HEK293 (cell line): ENCODE data around the gene RPRD2.

Experiments used
- CTCF ChIA-PET: fragments of 350-600 bp; formaldehyde crosslinking; extraction: SDS; loops from one replicate; lab custom pipeline; 2021; ENCODE audit warnings: antibody characterized with exemption; lab: Yijun Ruan, JAX
- POLR2A ChIA-PET: fragments of 300-600 bp; formaldehyde crosslinking; extraction: SDS; loops from one replicate; lab custom pipeline; 2020; ENCODE audit warnings: antibody characterized with exemption, inconsistent platforms; lab: Yijun Ruan, JAX
- H3K27ac ChIP-seq: fragments of 200-500 bp; sonication (Bioruptor generic); 2 replicates; pipeline ENCODE4 v1.5.1; 2014; ENCODE audit warnings: low read depth, low read length, control low read depth, inconsistent platforms; ENCODE audit errors: extremely low read depth
- H3K36me3 ChIP-seq, 2 experiments: fragments of 200-500 bp in 1 of 2; sonication (Bioruptor generic) in 1 of 2; 1 replicate in 1 of 2; 2 replicates in 1 of 2; pipeline ENCODE4 v1.5.1; 2014 to 2017; ENCODE audit warnings: inconsistent platforms in 2 of 2, low read length in 2 of 2; ENCODE audit not compliant: control insufficient read depth in 2 of 2, insufficient read depth in 1 of 2
- H3K4me1 ChIP-seq: fragments of 200-500 bp; sonication (Bioruptor generic); 2 replicates; pipeline ENCODE4 v1.5.1; 2014; ENCODE audit warnings: mild to moderate bottlenecking, low read length, inconsistent platforms; ENCODE audit not compliant: control insufficient read depth, insufficient read depth
- H3K4me3 ChIP-seq: 2 replicates; pipeline ENCODE4 v1.5.1; 2011; ENCODE audit warnings: low read depth, mild to moderate bottlenecking, control low read depth, low read length, moderate library complexity
- H3K9me3 ChIP-seq: fragments of 200-500 bp; sonication (Bioruptor generic); 2 replicates; pipeline ENCODE4 v1.5.1; 2014; ENCODE audit warnings: low read depth, low read length, inconsistent platforms; ENCODE audit not compliant: control insufficient read depth, insufficient read depth
- BCL11A ChIP-seq: fragments of 450-650 bp; formaldehyde crosslinking; IDR thresholded peaks from 2 replicates; pipeline ENCODE4 v1.5.1; 2016; ENCODE audit warnings: low read depth, missing biosample characterization, missing genetic modification characterization
- GLI2 ChIP-seq: fragments of 450-650 bp; formaldehyde crosslinking; IDR thresholded peaks from 2 replicates; pipeline ENCODE4; 2017; ENCODE audit warnings: missing biosample characterization, missing genetic modification characterization, low read depth, borderline replicate concordance
- RBAK ChIP-seq: fragments of 450-650 bp; formaldehyde crosslinking; IDR thresholded peaks from 2 replicates; pipeline ENCODE4 v1.5.1; 2016; ENCODE audit warnings: missing biosample characterization, missing genetic modification characterization
- ZBTB48 ChIP-seq: fragments of 450-650 bp; formaldehyde crosslinking; IDR thresholded peaks from 2 replicates; pipeline ENCODE4 v1.5.1; 2016; ENCODE audit warnings: missing biosample characterization, missing genetic modification characterization
- ZEB2 ChIP-seq: fragments of 450-650 bp; formaldehyde crosslinking; IDR thresholded peaks from 2 replicates; pipeline ENCODE4 v1.5.1; 2016; ENCODE audit warnings: missing biosample characterization, missing genetic modification characterization
- ZFP3 ChIP-seq: fragments of 450-650 bp; formaldehyde crosslinking; IDR thresholded peaks from 2 replicates; pipeline ENCODE4 v1.5.1; 2016; ENCODE audit warnings: low read depth, missing biosample characterization, missing genetic modification characterization
- ZNF138 ChIP-seq: fragments of 450-650 bp; formaldehyde crosslinking; IDR thresholded peaks from 2 replicates; pipeline ENCODE4 v1.5.1; 2016; ENCODE audit warnings: missing biosample characterization, missing genetic modification characterization, borderline replicate concordance
- ZNF248 ChIP-seq: fragments of 450-650 bp; formaldehyde crosslinking; IDR thresholded peaks from 2 replicates; pipeline ENCODE4 v1.5.1; 2017; ENCODE audit warnings: missing biosample characterization, missing genetic modification characterization
- ZNF341 ChIP-seq: fragments of 450-650 bp; formaldehyde crosslinking; IDR thresholded peaks from 2 replicates; pipeline ENCODE4; 2016; ENCODE audit warnings: low read depth, missing biosample characterization, missing genetic modification characterization
- ZNF529 ChIP-seq: fragments of 450-650 bp; formaldehyde crosslinking; IDR thresholded peaks from 2 replicates; pipeline ENCODE4 v1.5.1; 2017; ENCODE audit warnings: missing genetic modification characterization, missing biosample characterization; ENCODE audit not compliant: insufficient replicate concordance
- ZNF548 ChIP-seq: fragments of 450-650 bp; formaldehyde crosslinking; IDR thresholded peaks from 2 replicates; pipeline ENCODE4 v1.5.1; 2016; ENCODE audit warnings: missing biosample characterization, missing genetic modification characterization
- ZNF560 ChIP-seq: fragments of 450-650 bp; formaldehyde crosslinking; IDR thresholded peaks from 2 replicates; pipeline ENCODE4 v1.5.1; 2017; ENCODE audit warnings: missing biosample characterization, missing genetic modification characterization, borderline replicate concordance
- ZNF660 ChIP-seq: fragments of 450-650 bp; IDR thresholded peaks from 2 replicates; pipeline ENCODE4 v1.5.1; 2018; ENCODE audit warnings: missing biosample characterization, mild to moderate bottlenecking, missing genetic modification characterization
- ZNF670 ChIP-seq: fragments of 450-650 bp; formaldehyde crosslinking; IDR thresholded peaks from 2 replicates; pipeline ENCODE4 v1.5.1; 2016; ENCODE audit warnings: missing biosample characterization, missing genetic modification characterization, low read depth
- ZNF777 ChIP-seq: fragments of 450-650 bp; formaldehyde crosslinking; IDR thresholded peaks from 2 replicates; pipeline ENCODE4 v1.5.1; 2017; ENCODE audit warnings: missing biosample characterization, missing genetic modification characterization, borderline replicate concordance
- ZSCAN30 ChIP-seq: fragments of 450-650 bp; IDR thresholded peaks from 2 replicates; pipeline ENCODE4 v1.5.1; 2018; ENCODE audit warnings: missing biosample characterization, mild to moderate bottlenecking, missing genetic modification characterization, moderate library complexity
- TF ChIP-seq, protein P1 (sequence below): fragments of 450-650 bp; formaldehyde crosslinking; IDR thresholded peaks from 2 replicates; pipeline ENCODE4 v1.5.1; 2016; ENCODE audit warnings: missing biosample characterization, missing genetic modification characterization
- TF ChIP-seq, protein P2 (sequence below): fragments of 450-650 bp; formaldehyde crosslinking; IDR thresholded peaks from 2 replicates; pipeline ENCODE4 v1.5.1; 2016; ENCODE audit warnings: missing biosample characterization, missing genetic modification characterization, borderline replicate concordance
- TF ChIP-seq, protein P3 (sequence below): fragments of 450-650 bp; formaldehyde crosslinking; IDR thresholded peaks from 2 replicates; pipeline ENCODE4 v1.5.1; 2016; ENCODE audit warnings: missing biosample characterization, missing genetic modification characterization
- TF ChIP-seq, protein P4 (sequence below): fragments of 450-650 bp; formaldehyde crosslinking; IDR thresholded peaks from 2 replicates; pipeline ENCODE4 v1.5.1; 2016; ENCODE audit warnings: missing biosample characterization, missing genetic modification characterization, low read depth
- TF ChIP-seq, protein P5 (sequence below): fragments of 450-650 bp; formaldehyde crosslinking; IDR thresholded peaks from 2 replicates; pipeline ENCODE4 v1.5.1; 2017; ENCODE audit warnings: missing biosample characterization, missing genetic modification characterization

The RPRD2 gene

DNA sequence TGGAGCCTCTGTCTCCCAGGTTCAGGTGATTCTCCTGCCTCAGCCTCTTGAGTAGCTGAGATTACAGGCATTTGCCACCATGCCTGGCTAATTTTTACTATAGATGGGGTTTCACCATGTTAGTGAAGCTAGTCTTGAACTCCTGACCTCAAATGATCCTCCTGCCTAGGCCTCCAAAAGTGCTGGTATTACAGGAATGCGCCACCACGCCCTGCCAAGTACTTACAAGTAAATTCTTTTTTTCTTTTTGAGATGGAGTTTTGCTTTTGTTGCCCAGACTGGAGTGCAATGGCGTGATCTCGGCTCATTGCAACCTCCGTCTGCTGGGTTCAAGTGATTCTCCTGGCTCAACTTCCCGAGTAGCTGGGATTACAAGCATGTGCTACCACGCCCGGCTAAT, 42.5 kb downstream of the RPRD2 start:
- no peak overlapping the region for H3K27ac ChIP-seq
- H3K36me3 ChIP-seq = no peaks in the 10 kb centered on the region
- TF ChIP-seq, protein P1, sequence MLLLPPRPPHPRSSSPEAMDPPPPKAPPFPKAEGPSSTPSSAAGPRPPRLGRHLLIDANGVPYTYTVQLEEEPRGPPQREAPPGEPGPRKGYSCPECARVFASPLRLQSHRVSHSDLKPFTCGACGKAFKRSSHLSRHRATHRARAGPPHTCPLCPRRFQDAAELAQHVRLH (tag by site-specific recombination) = no peak
- TF ChIP-seq ZNF341 (tag by site-specific recombination) = peak; percentile 17; the same call in 1 of the 2 replicates
- ChIA-PET POLR2A (no interaction called here), CTCF (no interaction called here)
- no peak overlapping the region for H3K4me3 ChIP-seq
- H3K4me1 ChIP-seq = peaks cover 2% of the 10 kb centered on the region; the same call in 1 of the 2 replicates
- H3K9me3 ChIP-seq = no peaks in the 10 kb centered on the region

DNA sequence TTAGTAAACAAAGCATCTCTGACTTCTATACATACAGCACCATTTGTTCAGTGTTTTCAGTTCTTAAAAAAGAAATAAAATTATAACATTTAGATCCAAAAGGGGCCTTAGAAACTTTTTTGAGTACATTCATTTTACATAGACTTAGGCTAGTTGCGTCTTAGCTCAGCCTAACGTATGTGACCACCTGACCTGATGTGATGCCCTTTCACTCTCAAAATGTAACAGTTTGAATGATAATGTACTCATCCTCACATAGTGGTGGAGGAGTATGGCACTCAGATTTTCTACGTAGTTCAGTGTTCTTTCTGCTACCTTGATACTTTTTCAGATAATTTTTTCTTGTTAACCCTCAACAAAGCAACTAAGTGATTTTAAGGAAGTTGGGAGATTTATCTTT, 43.4 kb downstream of the RPRD2 start:
- Histone ChIP-seq H3K27ac (no peak overlapping the region), H3K36me3 (no peaks in the 10 kb centered on the region), H3K4me3 (no peak overlapping the region), H3K9me3 (no peaks in the 10 kb centered on the region), H3K4me1 (peaks cover 2% of the 10 kb centered on the region; the same call in 1 of the 2 replicates)
- ChIA-PET POLR2A (no interaction called here), CTCF (no interaction called here)
- TF ChIP-seq ZNF548 (tag by site-specific recombination) = no peak
- TF ChIP-seq, protein P2, sequence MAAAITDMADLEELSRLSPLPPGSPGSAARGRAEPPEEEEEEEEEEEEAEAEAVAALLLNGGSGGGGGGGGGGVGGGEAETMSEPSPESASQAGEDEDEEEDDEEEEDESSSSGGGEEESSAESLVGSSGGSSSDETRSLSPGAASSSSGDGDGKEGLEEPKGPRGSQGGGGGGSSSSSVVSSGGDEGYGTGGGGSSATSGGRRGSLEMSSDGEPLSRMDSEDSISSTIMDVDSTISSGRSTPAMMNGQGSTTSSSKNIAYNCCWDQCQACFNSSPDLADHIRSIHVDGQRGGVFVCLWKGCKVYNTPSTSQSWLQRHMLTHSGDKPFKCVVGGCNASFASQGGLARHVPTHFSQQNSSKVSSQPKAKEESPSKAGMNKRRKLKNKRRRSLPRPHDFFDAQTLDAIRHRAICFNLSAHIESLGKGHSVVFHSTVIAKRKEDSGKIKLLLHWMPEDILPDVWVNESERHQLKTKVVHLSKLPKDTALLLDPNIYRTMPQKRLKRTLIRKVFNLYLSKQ (tag by site-specific recombination) = no peak
- TF ChIP-seq ZEB2 (tag by site-specific recombination) = no peak
- TF ChIP-seq GLI2 (tag by site-specific recombination) = no peak
- no peak for TF ChIP-seq ZSCAN30 (tag by site-specific recombination)
- TF ChIP-seq ZNF560 (tag by site-specific recombination) = no peak
- TF ChIP-seq ZNF248 (tag by site-specific recombination) = no peak
- no peak for TF ChIP-seq ZBTB48 (tag by site-specific recombination)
- no peak for TF ChIP-seq ZNF670 (tag by site-specific recombination)
- TF ChIP-seq RBAK (tag by site-specific recombination) = no peak
- TF ChIP-seq, protein P3, sequence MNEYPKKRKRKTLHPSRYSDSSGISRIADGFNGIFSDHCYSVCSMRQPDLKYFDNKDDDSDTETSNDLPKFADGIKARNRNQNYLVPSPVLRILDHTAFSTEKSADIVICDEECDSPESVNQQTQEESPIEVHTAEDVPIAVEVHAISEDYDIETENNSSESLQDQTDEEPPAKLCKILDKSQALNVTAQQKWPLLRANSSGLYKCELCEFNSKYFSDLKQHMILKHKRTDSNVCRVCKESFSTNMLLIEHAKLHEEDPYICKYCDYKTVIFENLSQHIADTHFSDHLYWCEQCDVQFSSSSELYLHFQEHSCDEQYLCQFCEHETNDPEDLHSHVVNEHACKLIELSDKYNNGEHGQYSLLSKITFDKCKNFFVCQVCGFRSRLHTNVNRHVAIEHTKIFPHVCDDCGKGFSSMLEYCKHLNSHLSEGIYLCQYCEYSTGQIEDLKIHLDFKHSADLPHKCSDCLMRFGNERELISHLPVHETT (tag by site-specific recombination) = no peak
- TF ChIP-seq, protein P4, sequence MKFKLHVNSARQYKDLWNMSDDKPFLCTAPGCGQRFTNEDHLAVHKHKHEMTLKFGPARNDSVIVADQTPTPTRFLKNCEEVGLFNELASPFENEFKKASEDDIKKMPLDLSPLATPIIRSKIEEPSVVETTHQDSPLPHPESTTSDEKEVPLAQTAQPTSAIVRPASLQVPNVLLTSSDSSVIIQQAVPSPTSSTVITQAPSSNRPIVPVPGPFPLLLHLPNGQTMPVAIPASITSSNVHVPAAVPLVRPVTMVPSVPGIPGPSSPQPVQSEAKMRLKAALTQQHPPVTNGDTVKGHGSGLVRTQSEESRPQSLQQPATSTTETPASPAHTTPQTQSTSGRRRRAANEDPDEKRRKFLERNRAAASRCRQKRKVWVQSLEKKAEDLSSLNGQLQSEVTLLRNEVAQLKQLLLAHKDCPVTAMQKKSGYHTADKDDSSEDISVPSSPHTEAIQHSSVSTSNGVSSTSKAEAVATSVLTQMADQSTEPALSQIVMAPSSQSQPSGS (tag by site-specific recombination) = no peak
- no peak for TF ChIP-seq ZFP3 (tag by site-specific recombination)
- TF ChIP-seq ZNF777 (tag by site-specific recombination) = no peak

DNA sequence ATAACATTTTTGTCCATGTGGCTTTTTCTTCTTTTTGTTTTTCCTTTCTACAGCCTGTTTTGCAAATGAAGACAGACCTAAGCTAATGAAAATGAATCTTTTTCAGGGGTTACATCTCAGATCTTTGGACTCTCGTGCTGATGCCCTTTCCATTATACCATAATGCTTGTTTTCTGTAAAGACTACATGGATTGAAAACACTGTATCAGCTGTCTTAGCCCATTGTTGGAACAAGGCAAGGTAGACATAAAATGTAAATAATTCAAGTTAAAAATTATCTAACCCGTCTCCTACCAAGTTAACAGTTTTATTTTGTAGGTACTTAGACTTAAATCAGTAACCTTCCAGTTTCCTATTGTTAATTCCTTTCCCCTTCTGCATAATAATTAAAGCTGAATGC, 44.9 kb downstream of the RPRD2 start:
- no peak overlapping the region for H3K27ac ChIP-seq

More for the DNA sequence above, 44.9 kb downstream of the RPRD2 start:
- ChIA-PET POLR2A (no interaction called here), CTCF (interaction anchor here (0.7 kb wide), 2 partner anchors 27 to 136 kb away, joined by 3 to 5 read pairs; no protein-coding TSS in a partner anchor)
- no peaks in the 10 kb centered on the region for H3K9me3 ChIP-seq
- no peaks in the 10 kb centered on the region for H3K36me3 ChIP-seq
- TF ChIP-seq ZNF660 (no peak), ZNF138 (tag by site-specific recombination) (no peak), BCL11A (tag by site-specific recombination) (no peak), ZBTB48 (tag by site-specific recombination) (no peak), ZNF529 (tag by site-specific recombination) (no peak)
- TF ChIP-seq, protein P5, sequence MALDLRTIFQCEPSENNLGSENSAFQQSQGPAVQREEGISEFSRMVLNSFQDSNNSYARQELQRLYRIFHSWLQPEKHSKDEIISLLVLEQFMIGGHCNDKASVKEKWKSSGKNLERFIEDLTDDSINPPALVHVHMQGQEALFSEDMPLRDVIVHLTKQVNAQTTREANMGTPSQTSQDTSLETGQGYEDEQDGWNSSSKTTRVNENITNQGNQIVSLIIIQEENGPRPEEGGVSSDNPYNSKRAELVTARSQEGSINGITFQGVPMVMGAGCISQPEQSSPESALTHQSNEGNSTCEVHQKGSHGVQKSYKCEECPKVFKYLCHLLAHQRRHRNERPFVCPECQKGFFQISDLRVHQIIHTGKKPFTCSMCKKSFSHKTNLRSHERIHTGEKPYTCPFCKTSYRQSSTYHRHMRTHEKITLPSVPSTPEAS (tag by site-specific recombination) = no peak
- H3K4me3 ChIP-seq = no peak overlapping the region
- peaks cover 2% of the 10 kb centered on the region; the same call in 1 of the 2 replicates for H3K4me1 ChIP-seq
